Thoracic aorta (tissue), 2 donors: ENCODE results near the gene GPR137. TPM values are rescaled to one million over a fixed set of nuclear protein-coding genes. Genes with fewer than 3 reads are reported as not detected.

ENCODE experiments used
- ATAC-seq: fragments of 150-250 bp; one replicate; pipeline ENCODE4 v1.8.0; 2017; ENCODE audit warnings: low read depth; ENCODE audit not compliant: insufficient number of reproducible peaks, low FRiP score
- DNase-seq: peaks from one replicate; pipeline ENCODE4 v3.0.0-alpha.2; 2020; ENCODE audit warnings: low spot score
- H3K27ac ChIP-seq, 2 donors: fragments of 200-600 bp; sonication (generic); 1 replicate in 1 of 2; 2 replicates in 1 of 2; pipeline ENCODE4 v1.5.1; 2016; ENCODE audit warnings: mild to moderate bottlenecking in 2 of 2, moderate library complexity in 2 of 2
- H3K27me3 ChIP-seq: fragments of 200-600 bp; sonication (generic); replicated peaks from 2 replicates; pipeline ENCODE4 v1.6.0; 2016; ENCODE audit warnings: mild to moderate bottlenecking; ENCODE audit not compliant: insufficient read depth
- H3K36me3 ChIP-seq: fragments of 200-600 bp; sonication (generic); one replicate; pipeline ENCODE4 v1.5.1; 2016
- H3K4me1 ChIP-seq, 2 donors: fragments of 200-600 bp; sonication (generic); 1 replicate in 1 of 2; 2 replicates in 1 of 2; pipeline versions ENCODE4 v1.5.1 to v1.6.0; 2016; ENCODE audit warnings: low read depth in 2 of 2, mild to moderate bottlenecking in 1 of 2; ENCODE audit not compliant: control insufficient read depth in 1 of 2
- H3K4me3 ChIP-seq: fragments of 200-600 bp; sonication (generic); 2 replicates; pipeline ENCODE4 v1.5.1; 2016; ENCODE audit warnings: mild to moderate bottlenecking
- H3K9me3 ChIP-seq: fragments of 200-600 bp; sonication (generic); 2 replicates; pipeline ENCODE4 v1.5.1; 2016
- CTCF ChIP-seq: fragments of 200-600 bp; sonication (generic); IDR thresholded peaks from one replicate; pipeline ENCODE4 v1.5.1; 2019; ENCODE audit warnings: antibody characterized with exemption
- total RNA-seq, 2 donors: library from RNA; depleted of rRNA; stranded (reverse); fragments of >200 nt; gene quantifications; one replicate each; pipeline versions ENCODE4 v1.1.0 to v1.2.3, GENCODE V29; 2016

GPR137 gene
- total RNA-seq, 2 donors from 2014 or later, result 8.7 to 19.0 TPM

GRCh38 chr11:64317325-64317960 lies 31.8 kb downstream of the GPR137 start, which contains the start of gene TRMT112:
Gene TRMT112, minus strand, starts transcription at chr11:64317559. Its CDS starts 33 bp downstream, at chr11:64317526.
- no peak for TF ChIP-seq CTCF
- peaks cover 10% of the 10 kb centered on the region for H3K36me3 ChIP-seq

GRCh38 chr11:64317961-64318765 lies 32.5 kb downstream of the GPR137 start, which contains the start of gene PRDX5:
Gene PRDX5, plus strand, starts transcription at chr11:64318121. Its CDS starts 95 bp downstream, at chr11:64318216.
- peak; percentile 73 for ATAC-seq
- peaks cover 10% of the 10 kb centered on the region for H3K36me3 ChIP-seq

More at GRCh38 chr11:64317325-64317960, 31.8 kb downstream of the GPR137 start, which contains the start of gene TRMT112:
- peak; percentile 88 for ATAC-seq
- H3K27ac ChIP-seq, result peak within 1 kb of the TSS; percentile 97 to 100
- peak; percentile 96 for DNase-seq
- H3K4me1 ChIP-seq, result peaks cover 8 to 19% of the 10 kb centered on the region in 2 donors
- no peaks in the 10 kb centered on the region for H3K9me3 ChIP-seq
- H3K4me3 ChIP-seq, result peak within 1 kb of the TSS; percentile 79
- H3K27me3 ChIP-seq, result no peaks in the 10 kb centered on the region

GRCh38 chr11:64318766-64319761 lies 33.4 kb downstream of the GPR137 start:
- no peak for ATAC-seq
- H3K27ac ChIP-seq, result peak overlapping the region; percentile 97 to 100
- peaks cover 8 to 19% of the 10 kb centered on the region in 2 donors for H3K4me1 ChIP-seq
- H3K27me3 ChIP-seq, result no peaks in the 10 kb centered on the region
- DNase-seq, result no peak
- no peak for TF ChIP-seq CTCF
- peak overlapping the region; percentile 79 for H3K4me3 ChIP-seq
- H3K36me3 ChIP-seq, result peaks cover 10% of the 10 kb centered on the region
- no peaks in the 10 kb centered on the region for H3K9me3 ChIP-seq

More at GRCh38 chr11:64317961-64318765, 32.5 kb downstream of the GPR137 start, which contains the start of gene PRDX5:
- peak; percentile 13 for TF ChIP-seq CTCF
- Histone ChIP-seq H3K4me1 (peaks cover 8 to 19% of the 10 kb centered on the region in 2 donors), H3K27me3 (no peaks in the 10 kb centered on the region), H3K9me3 (no peaks in the 10 kb centered on the region), H3K27ac (peak within 1 kb of the TSS; percentile 97 to 100), H3K4me3 (peak within 1 kb of the TSS; percentile 79)
- DNase-seq, result peak; percentile 90

- Histone ChIP-seq H3K36me3 (peaks cover 7% of the 10 kb centered on the region), H3K4me1 (peaks cover 8 to 19% of the 10 kb centered on the region in 2 donors), H3K4me3 (no peak overlapping the region), H3K27ac (no peak overlapping the region), H3K27me3 (no peaks in the 10 kb centered on the region), H3K9me3 (no peaks in the 10 kb centered on the region)
- ATAC-seq, result no peak
- no peak for DNase-seq
- TF ChIP-seq CTCF, result no peak
These were observed 34.9 kb downstream of the GPR137 start for GRCh38 chr11:64320556-64320955.
